Lung (tissue), 12 donors: ENCODE results near the gene ACSS2. TPM values are rescaled to one million over a fixed set of nuclear protein-coding genes. Genes with fewer than 3 reads are reported as not detected.

ENCODE experiments used
- ATAC-seq: fragments of 200-7000 bp; cut with Tn5 transposase; one replicate; pipeline ENCODE4 v1.9.1; 2020; ENCODE audit warnings: moderate number of reproducible peaks; ENCODE audit not compliant: insufficient read depth, low FRiP score
- DNase-seq, 3 donors: peaks; one replicate each; pipeline ENCODE4 v3.0.0-alpha.2; 2013 to 2017
- H3K27ac ChIP-seq, 2 donors: one replicate each; pipeline ENCODE4 v1.5.1; 2013; ENCODE audit warnings: mild to moderate bottlenecking in 2 of 2, moderate library complexity in 2 of 2, control low read depth in 1 of 2, inconsistent platforms in 1 of 2, low read depth in 1 of 2, low read length in 1 of 2
- H3K27me3 ChIP-seq, 3 donors: one replicate each; pipeline ENCODE4 v1.5.1; 2013; ENCODE audit warnings: low read length in 2 of 3; ENCODE audit not compliant: control insufficient read depth in 3 of 3, insufficient read depth in 3 of 3
- H3K36me3 ChIP-seq, 4 donors: one replicate each; pipeline ENCODE4 v1.5.1; 2013; ENCODE audit warnings: low read length in 4 of 4, mild to moderate bottlenecking in 1 of 4, moderate library complexity in 1 of 4; ENCODE audit not compliant: control insufficient read depth in 4 of 4, insufficient read depth in 4 of 4
- H3K4me1 ChIP-seq, 5 donors: one replicate each; pipeline ENCODE4 v1.5.1; 2013; ENCODE audit warnings: low read length in 5 of 5, mild to moderate bottlenecking in 2 of 5, moderate library complexity in 1 of 5; ENCODE audit not compliant: control insufficient read depth in 5 of 5, insufficient read depth in 5 of 5
- H3K4me3 ChIP-seq: one replicate; pipeline ENCODE4 v1.5.1; 2013; ENCODE audit warnings: mild to moderate bottlenecking, control low read depth, moderate library complexity
- H3K9ac ChIP-seq, 2 donors: one replicate each; pipeline ENCODE4 v1.5.1; 2013; ENCODE audit warnings: low read length in 2 of 2, control low read depth in 1 of 2; ENCODE audit not compliant: insufficient read depth in 1 of 2
- H3K9me3 ChIP-seq, 4 donors: one replicate each; pipeline ENCODE4 v1.5.1; 2013; ENCODE audit warnings: low read length in 3 of 4, mild to moderate bottlenecking in 1 of 4, moderate library complexity in 1 of 4; ENCODE audit not compliant: control insufficient read depth in 4 of 4, insufficient read depth in 3 of 4
- CTCF ChIP-seq: IDR thresholded peaks from 2 replicates; pipeline ENCODE4 v1.5.1; 2012; ENCODE audit warnings: mild to moderate bottlenecking; ENCODE audit errors: control extremely low read depth, extremely low read depth
- WGBS, 2 donors: extraction: QIAGEN DNeasy Blood & Tissue Kit; methylation state at CpG; one replicate each; pipeline ENCODE4 v1.1.7; 2013; 5-methylcytosine and 5-hydroxymethylcytosine counted together
- polyA plus RNA-seq, 2 donors: library from polyadenylated mRNA; stranded (reverse); fragments of 200-250 nt; gene quantifications; one replicate each; pipeline ENCODE4 v1.2.1, GENCODE V29; 2013
- total RNA-seq, 2 donors: library from RNA; depleted of rRNA in 1 of 2; stranded (reverse); fragments of >200 nt in 1 of 2; gene quantifications; one replicate each; pipeline ENCODE4 v1.2.1, GENCODE V29; 2014 to 2021
- donor health status: control.
- donor health status: control.
- donor health status: Bipolar disorder and iron deficiency.
- donor health status: healthy.
- donor health status: DM: yes; HTN: yes; CAD: no.

The ACSS2 gene
- total and polyA plus RNA-seq, 4 donors, result 69.7 to 300 (median 161) TPM

- no peak overlapping the region for H3K27ac ChIP-seq
- H3K27me3 ChIP-seq, result no peaks in the 10 kb centered on the region
- no peak for DNase-seq
- WGBS, 2 donors, result 89 to 92% methylated on average over 7 of the region's 7 CpGs
- H3K4me1 ChIP-seq, result peaks cover 0 to 24% (median 0%) of the 10 kb centered on the region in 5 donors
- ATAC-seq, result no peak
- no peak overlapping the region for H3K4me3 ChIP-seq
- no peaks in the 10 kb centered on the region for H3K9me3 ChIP-seq
- no peaks in the 10 kb centered on the region for H3K36me3 ChIP-seq
- H3K9ac ChIP-seq, result no peak overlapping the region
- no peak for TF ChIP-seq CTCF
Observed at GRCh38 chr20:34970193-34970840, 93.9 kb downstream of the ACSS2 start.

DNA sequence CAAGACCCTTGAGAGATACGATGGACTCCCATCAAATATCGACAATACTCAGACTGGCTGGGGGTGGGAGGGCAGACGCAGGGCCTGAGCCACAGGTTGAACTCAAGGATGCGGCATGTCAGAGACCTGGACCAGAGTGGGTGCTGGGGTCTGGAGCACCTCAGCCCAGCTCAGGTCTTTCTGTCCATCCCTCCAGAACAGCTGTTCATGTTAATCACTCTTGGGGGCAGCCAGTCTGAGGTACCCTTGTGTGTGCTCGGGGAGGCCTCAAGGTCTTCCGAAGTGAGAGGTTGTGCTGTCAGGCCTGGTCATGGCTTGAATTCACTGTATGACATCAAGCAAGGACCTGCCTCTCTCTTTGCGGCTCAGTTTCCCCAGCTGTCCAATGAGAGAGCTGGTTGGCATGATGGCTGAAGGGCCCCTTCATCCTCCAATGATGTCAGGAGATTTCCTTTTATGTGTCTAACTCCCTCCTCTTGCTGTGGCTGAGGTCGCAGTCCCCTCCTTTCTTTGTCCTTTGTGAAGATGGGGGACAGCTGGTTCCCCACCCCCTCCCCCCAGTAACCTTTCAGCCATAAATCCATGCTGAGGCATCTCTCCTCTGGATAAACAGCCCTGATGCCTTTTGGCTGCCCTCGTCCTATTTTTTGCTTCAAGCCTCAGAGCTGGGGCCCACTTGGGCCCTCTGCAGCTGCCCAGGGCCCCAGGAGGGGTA lies 94.6 kb downstream of the ACSS2 start:
- ATAC-seq (no peak), DNase-seq (peak in 2 of 3 donors; percentile 18 to 20)
- Histone ChIP-seq H3K9me3 (no peaks in the 10 kb centered on the region), H3K27ac (no peak overlapping the region), H3K27me3 (peaks cover 0 to 1% (median 0%) of the 10 kb centered on the region in 3 donors), H3K4me1 (peaks cover 0 to 24% (median 0%) of the 10 kb centered on the region in 5 donors), H3K4me3 (no peak overlapping the region), H3K36me3 (no peaks in the 10 kb centered on the region), H3K9ac (no peak overlapping the region)
- 93 to 96% methylated on average over 9 of the region's 9 CpGs for WGBS, 2 donors
- TF ChIP-seq CTCF, result no peak

DNA sequence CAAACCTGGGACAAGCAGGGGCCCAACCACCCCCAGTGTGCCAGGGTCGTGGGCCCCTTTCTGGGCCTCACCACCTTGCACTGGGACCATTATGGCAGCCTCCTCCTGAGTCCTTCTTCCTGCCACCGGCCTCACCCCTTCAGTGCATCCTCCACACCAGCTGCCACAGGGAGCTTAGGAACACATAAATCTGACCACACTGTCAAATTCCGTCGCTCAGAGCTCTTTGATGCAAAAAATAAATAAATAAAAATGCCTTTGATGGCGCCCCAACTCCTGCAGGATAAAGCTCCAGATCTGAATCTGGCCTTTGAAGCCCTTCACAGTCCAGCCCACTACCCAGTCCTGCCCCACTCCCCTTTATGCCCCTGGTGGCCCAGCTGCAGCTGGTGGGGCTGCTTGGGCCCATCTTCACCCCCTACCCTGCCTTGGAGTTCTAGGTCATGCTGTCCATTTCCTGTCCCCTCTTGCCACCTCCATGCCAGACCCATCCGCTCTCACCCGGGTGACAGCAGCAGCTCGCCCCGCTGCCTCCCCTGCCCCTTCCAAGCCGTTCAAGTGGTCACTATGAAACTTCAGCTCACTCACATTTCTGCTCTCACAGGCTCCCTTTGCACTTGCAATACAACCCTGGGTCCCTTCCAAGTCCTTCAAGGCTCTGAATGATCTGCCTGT lies 95.3 kb downstream of the ACSS2 start:
- no peak overlapping the region for H3K27ac ChIP-seq
- H3K36me3 ChIP-seq, result no peaks in the 10 kb centered on the region
- no peak for TF ChIP-seq CTCF
- H3K4me3 ChIP-seq, result no peak overlapping the region
- ATAC-seq (no peak), DNase-seq (peak; percentile 52 to 56 (median 54))
- H3K9me3 ChIP-seq, result no peaks in the 10 kb centered on the region
- WGBS, 2 donors, result 81% methylated on average over 10 of the region's 10 CpGs
- no peak overlapping the region for H3K9ac ChIP-seq
- H3K27me3 ChIP-seq, result peaks cover 0 to 2% (median 0%) of the 10 kb centered on the region in 3 donors
- H3K4me1 ChIP-seq, result peaks cover 0 to 24% (median 0%) of the 10 kb centered on the region in 5 donors
